ENCODE data around the gene MAMDC4.

DNA sequence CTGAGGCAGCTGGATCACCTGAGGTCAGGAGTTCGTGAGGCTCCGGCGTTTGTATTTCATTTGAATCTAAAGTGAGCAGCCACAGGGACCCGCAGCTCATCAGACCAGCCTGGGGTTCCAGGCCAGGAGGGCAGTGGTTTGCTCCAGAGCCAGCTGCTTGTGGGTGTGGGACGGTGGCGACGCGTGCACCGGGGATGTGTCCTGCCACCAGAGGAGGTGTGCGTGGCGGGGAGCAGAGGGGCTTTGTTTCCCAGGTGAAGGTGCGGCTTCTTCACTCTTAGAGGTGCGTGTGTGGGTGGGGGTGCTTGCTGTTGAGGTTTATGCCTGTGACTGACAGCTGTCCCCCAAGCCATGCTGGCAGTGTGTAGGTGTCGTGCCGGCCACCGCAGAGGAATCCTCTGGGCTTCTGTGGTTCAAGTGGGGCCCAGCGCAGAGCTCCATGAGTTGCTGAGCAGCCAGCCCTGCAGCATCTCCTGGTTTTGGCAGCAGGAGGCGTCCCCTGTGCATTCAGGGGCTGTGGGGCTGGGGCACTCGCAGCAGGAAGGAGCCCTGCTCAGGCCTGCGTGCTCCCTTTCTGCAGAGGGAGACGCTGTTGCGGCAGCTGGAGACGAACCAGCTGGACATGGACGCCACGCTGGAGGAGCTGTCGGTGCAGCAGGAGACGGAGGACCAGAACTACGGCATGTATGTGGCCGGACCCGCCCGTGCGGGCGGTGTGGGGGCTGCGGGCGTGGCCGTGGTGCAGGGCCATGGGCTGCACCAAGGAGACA, 16.8 kb upstream of the MAMDC4 start:
- TF ChIP-seq EZH2phosphoT487 (IDR thresholded peaks at IDR 0.05; ENCODE audit: unreplicated experiment) (no peak), EZH2 (IDR thresholded peaks at IDR 0.05; ENCODE audit: low read depth, unreplicated experiment) (no peak), POLR2AphosphoS5 (IDR thresholded peaks at IDR 0.05; ENCODE audit: low read depth) (no peak), JUNB (IDR thresholded peaks at IDR 0.05; ENCODE audit: unreplicated experiment) (no peak), CREB1 (CRISPR knock-in tag; IDR thresholded peaks at IDR 0.05; ENCODE audit: low read depth) (no peak), ZNF331 (CRISPR knock-in tag; IDR thresholded peaks at IDR 0.05; ENCODE audit: low read depth) (no peak), ZNF114 (CRISPR knock-in tag; IDR thresholded peaks at IDR 0.05) (no peak), ZNF462 (CRISPR knock-in tag; IDR thresholded peaks at IDR 0.05) (no peak), NANOG (IDR thresholded peaks at IDR 0.05; ENCODE audit: borderline replicate concordance) (no peak), STAT1 (IDR thresholded peaks at IDR 0.05; ENCODE audit: unreplicated experiment) (no peak)
- TF ChIP-seq, protein P1, sequence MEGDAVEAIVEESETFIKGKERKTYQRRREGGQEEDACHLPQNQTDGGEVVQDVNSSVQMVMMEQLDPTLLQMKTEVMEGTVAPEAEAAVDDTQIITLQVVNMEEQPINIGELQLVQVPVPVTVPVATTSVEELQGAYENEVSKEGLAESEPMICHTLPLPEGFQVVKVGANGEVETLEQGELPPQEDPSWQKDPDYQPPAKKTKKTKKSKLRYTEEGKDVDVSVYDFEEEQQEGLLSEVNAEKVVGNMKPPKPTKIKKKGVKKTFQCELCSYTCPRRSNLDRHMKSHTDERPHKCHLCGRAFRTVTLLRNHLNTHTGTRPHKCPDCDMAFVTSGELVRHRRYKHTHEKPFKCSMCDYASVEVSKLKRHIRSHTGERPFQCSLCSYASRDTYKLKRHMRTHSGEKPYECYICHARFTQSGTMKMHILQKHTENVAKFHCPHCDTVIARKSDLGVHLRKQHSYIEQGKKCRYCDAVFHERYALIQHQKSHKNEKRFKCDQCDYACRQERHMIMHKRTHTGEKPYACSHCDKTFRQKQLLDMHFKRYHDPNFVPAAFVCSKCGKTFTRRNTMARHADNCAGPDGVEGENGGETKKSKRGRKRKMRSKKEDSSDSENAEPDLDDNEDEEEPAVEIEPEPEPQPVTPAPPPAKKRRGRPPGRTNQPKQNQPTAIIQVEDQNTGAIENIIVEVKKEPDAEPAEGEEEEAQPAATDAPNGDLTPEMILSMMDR (conservative IDR thresholded peaks at IDR 0.05; ENCODE audit: low read depth in 2 of 2): no peak
- TF ChIP-seq, protein P2, sequence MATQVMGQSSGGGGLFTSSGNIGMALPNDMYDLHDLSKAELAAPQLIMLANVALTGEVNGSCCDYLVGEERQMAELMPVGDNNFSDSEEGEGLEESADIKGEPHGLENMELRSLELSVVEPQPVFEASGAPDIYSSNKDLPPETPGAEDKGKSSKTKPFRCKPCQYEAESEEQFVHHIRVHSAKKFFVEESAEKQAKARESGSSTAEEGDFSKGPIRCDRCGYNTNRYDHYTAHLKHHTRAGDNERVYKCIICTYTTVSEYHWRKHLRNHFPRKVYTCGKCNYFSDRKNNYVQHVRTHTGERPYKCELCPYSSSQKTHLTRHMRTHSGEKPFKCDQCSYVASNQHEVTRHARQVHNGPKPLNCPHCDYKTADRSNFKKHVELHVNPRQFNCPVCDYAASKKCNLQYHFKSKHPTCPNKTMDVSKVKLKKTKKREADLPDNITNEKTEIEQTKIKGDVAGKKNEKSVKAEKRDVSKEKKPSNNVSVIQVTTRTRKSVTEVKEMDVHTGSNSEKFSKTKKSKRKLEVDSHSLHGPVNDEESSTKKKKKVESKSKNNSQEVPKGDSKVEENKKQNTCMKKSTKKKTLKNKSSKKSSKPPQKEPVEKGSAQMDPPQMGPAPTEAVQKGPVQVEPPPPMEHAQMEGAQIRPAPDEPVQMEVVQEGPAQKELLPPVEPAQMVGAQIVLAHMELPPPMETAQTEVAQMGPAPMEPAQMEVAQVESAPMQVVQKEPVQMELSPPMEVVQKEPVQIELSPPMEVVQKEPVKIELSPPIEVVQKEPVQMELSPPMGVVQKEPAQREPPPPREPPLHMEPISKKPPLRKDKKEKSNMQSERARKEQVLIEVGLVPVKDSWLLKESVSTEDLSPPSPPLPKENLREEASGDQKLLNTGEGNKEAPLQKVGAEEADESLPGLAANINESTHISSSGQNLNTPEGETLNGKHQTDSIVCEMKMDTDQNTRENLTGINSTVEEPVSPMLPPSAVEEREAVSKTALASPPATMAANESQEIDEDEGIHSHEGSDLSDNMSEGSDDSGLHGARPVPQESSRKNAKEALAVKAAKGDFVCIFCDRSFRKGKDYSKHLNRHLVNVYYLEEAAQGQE (IDR thresholded peaks at IDR 0.05; ENCODE audit: unreplicated experiment): no peak
- TF ChIP-seq, protein P3, sequence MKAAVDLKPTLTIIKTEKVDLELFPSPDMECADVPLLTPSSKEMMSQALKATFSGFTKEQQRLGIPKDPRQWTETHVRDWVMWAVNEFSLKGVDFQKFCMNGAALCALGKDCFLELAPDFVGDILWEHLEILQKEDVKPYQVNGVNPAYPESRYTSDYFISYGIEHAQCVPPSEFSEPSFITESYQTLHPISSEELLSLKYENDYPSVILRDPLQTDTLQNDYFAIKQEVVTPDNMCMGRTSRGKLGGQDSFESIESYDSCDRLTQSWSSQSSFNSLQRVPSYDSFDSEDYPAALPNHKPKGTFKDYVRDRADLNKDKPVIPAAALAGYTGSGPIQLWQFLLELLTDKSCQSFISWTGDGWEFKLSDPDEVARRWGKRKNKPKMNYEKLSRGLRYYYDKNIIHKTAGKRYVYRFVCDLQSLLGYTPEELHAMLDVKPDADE (IDR thresholded peaks at IDR 0.05): no peak

Measured in GM23338 (cell line).